ENCODE measurements around the gene USP10.

Gene USP10

GRCh38 chr16:84732674-84733352, 33.0 kb downstream of the USP10 start:
- Histone ChIP-seq H2BK120ac (ENCODE audit: insufficient read depth, low read length, poor library complexity) (peak overlapping the region; percentile 97), H3K9ac (ENCODE audit: low read length) (no peak overlapping the region), H3K4me2 (ENCODE audit: low read length) (no peak overlapping the region), H3K79me1 (ENCODE audit: low read length) (peaks cover 10% of the 10 kb centered on the region), H2BK5ac (ENCODE audit: low read depth, low read length, poor library complexity) (peak overlapping the region; percentile 89), H3K4ac (ENCODE audit: low read depth, low read length) (peak overlapping the region; percentile 99), H3K23ac (ENCODE audit: low read length) (no peak overlapping the region), H2AK5ac (ENCODE audit: low read length) (peak overlapping the region; percentile 79), H3K27me3 (ENCODE audit: insufficient read depth, low read length) (no peaks in the 10 kb centered on the region), H3K36me3 (ENCODE audit: control insufficient read depth in 1 of 2, insufficient read depth in 2 of 2, low read length in 2 of 2) (peaks cover 4 to 11% of the 10 kb centered on the region in 2 experiments), H3K9me3 (ENCODE audit: insufficient read depth, low read depth, low read length) (no peaks in the 10 kb centered on the region), H4K8ac (ENCODE audit: low read depth, low read length) (peak overlapping the region; percentile 85), H3K27ac (ENCODE audit: low read depth, low read length) (peak overlapping the region; percentile 49), H3K4me1 (ENCODE audit: control insufficient read depth in 1 of 2, insufficient read depth in 2 of 2, low read length in 2 of 2) (peaks cover 4 to 5% of the 10 kb centered on the region in 2 experiments), H3K79me2 (ENCODE audit: control insufficient read depth, insufficient read depth, low read length, poor library complexity) (peaks cover 9% of the 10 kb centered on the region), H4K91ac (ENCODE audit: low read depth, low read length) (peak overlapping the region; percentile 95), H3K18ac (ENCODE audit: low read length) (peak overlapping the region; percentile 97), H2BK12ac (ENCODE audit: low read length) (peak overlapping the region; percentile 91), H4K12ac (ENCODE audit: low read depth, low read length) (no peak overlapping the region), H2AFZ (ENCODE audit: insufficient read depth, low read length, poor library complexity) (peak overlapping the region; percentile 90), H3K14ac (ENCODE audit: low read length) (peak overlapping the region; percentile 87), H3K4me3 (ENCODE audit: low read depth, low read length) (no peak overlapping the region)
- peak in 1 of 2 donors; percentile 30 for DNase-seq
- no CpG with 5 or more reads among the region's 9 CpGs for WGBS (ENCODE audit: extremely low coverage, insufficient coverage, insufficient read length)

- peaks cover 7% of the 10 kb centered on the region for H3K79me2 ChIP-seq (ENCODE audit: control insufficient read depth, insufficient read depth, low read length, poor library complexity)
- no CpG with 5 or more reads among the region's 17 CpGs for WGBS (ENCODE audit: extremely low coverage, insufficient coverage, insufficient read length)
- no peak for DNase-seq
- H3K18ac ChIP-seq (ENCODE audit: low read length) = no peak overlapping the region
- H3K4me2 ChIP-seq (ENCODE audit: low read length) = no peak overlapping the region
- no peaks in the 10 kb centered on the region for H3K9me3 ChIP-seq (ENCODE audit: insufficient read depth, low read depth, low read length)
- no peak overlapping the region for H4K12ac ChIP-seq (ENCODE audit: low read depth, low read length)
- no peak overlapping the region for H2AFZ ChIP-seq (ENCODE audit: insufficient read depth, low read length, poor library complexity)
- H2BK120ac ChIP-seq (ENCODE audit: insufficient read depth, low read length, poor library complexity) = no peak overlapping the region
- H4K8ac ChIP-seq (ENCODE audit: low read depth, low read length) = no peak overlapping the region
- H3K27me3 ChIP-seq (ENCODE audit: insufficient read depth, low read length) = no peaks in the 10 kb centered on the region
- no peak overlapping the region for H3K4me3 ChIP-seq (ENCODE audit: low read depth, low read length)
- H3K14ac ChIP-seq (ENCODE audit: low read length) = no peak overlapping the region
- peak overlapping the region; percentile 56 for H3K4ac ChIP-seq (ENCODE audit: low read depth, low read length)
- H4K91ac ChIP-seq (ENCODE audit: low read depth, low read length) = no peak overlapping the region
- H3K9ac ChIP-seq (ENCODE audit: low read length) = no peak overlapping the region
- peaks cover 5 to 8% of the 10 kb centered on the region in 2 experiments for H3K4me1 ChIP-seq (ENCODE audit: control insufficient read depth in 1 of 2, insufficient read depth in 2 of 2, low read length in 2 of 2)
- peaks cover 6% of the 10 kb centered on the region for H3K79me1 ChIP-seq (ENCODE audit: low read length)
- no peak overlapping the region for H2BK5ac ChIP-seq (ENCODE audit: low read depth, low read length, poor library complexity)
- H3K36me3 ChIP-seq (ENCODE audit: control insufficient read depth in 1 of 2, insufficient read depth in 2 of 2, low read length in 2 of 2) = peaks cover 4 to 14% of the 10 kb centered on the region in 2 experiments
- no peak overlapping the region for H2AK5ac ChIP-seq (ENCODE audit: low read length)
- H3K23ac ChIP-seq (ENCODE audit: low read length) = no peak overlapping the region
- H3K27ac ChIP-seq (ENCODE audit: low read depth, low read length) = no peak overlapping the region
- H2BK12ac ChIP-seq (ENCODE audit: low read length) = no peak overlapping the region
Measured at GRCh38 chr16:84735849-84736586, 36.2 kb downstream of the USP10 start.

GRCh38 chr16:84737192-84738011, 37.6 kb downstream of the USP10 start:
- H4K12ac ChIP-seq (ENCODE audit: low read depth, low read length) = no peak overlapping the region
- no peak overlapping the region for H3K14ac ChIP-seq (ENCODE audit: low read length)
- H3K9me3 ChIP-seq (ENCODE audit: insufficient read depth, low read depth, low read length) = no peaks in the 10 kb centered on the region
- no CpG with 5 or more reads among the region's 12 CpGs for WGBS (ENCODE audit: extremely low coverage, insufficient coverage, insufficient read length)
- no peak overlapping the region for H3K23ac ChIP-seq (ENCODE audit: low read length)
- H2AFZ ChIP-seq (ENCODE audit: insufficient read depth, low read length, poor library complexity) = no peak overlapping the region
- peaks cover 5% of the 10 kb centered on the region for H3K79me1 ChIP-seq (ENCODE audit: low read length)
- H3K27me3 ChIP-seq (ENCODE audit: insufficient read depth, low read length) = no peaks in the 10 kb centered on the region
- no peak overlapping the region for H3K4ac ChIP-seq (ENCODE audit: low read depth, low read length)
- no peak overlapping the region for H3K9ac ChIP-seq (ENCODE audit: low read length)
- H3K79me2 ChIP-seq (ENCODE audit: control insufficient read depth, insufficient read depth, low read length, poor library complexity) = peaks cover 7% of the 10 kb centered on the region
- H4K91ac ChIP-seq (ENCODE audit: low read depth, low read length) = no peak overlapping the region
- H3K36me3 ChIP-seq (ENCODE audit: control insufficient read depth in 1 of 2, insufficient read depth in 2 of 2, low read length in 2 of 2) = peaks cover 9 to 20% of the 10 kb centered on the region in 2 experiments
- no peak overlapping the region for H2BK12ac ChIP-seq (ENCODE audit: low read length)
- H2BK120ac ChIP-seq (ENCODE audit: insufficient read depth, low read length, poor library complexity) = no peak overlapping the region
- H3K4me3 ChIP-seq (ENCODE audit: low read depth, low read length) = no peak overlapping the region
- H3K4me2 ChIP-seq (ENCODE audit: low read length) = no peak overlapping the region
- H2AK5ac ChIP-seq (ENCODE audit: low read length) = no peak overlapping the region
- H3K18ac ChIP-seq (ENCODE audit: low read length) = no peak overlapping the region
- no peak overlapping the region for H3K27ac ChIP-seq (ENCODE audit: low read depth, low read length)
- peaks cover 3 to 11% of the 10 kb centered on the region in 2 experiments for H3K4me1 ChIP-seq (ENCODE audit: control insufficient read depth in 1 of 2, insufficient read depth in 2 of 2, low read length in 2 of 2)
- no peak overlapping the region for H4K8ac ChIP-seq (ENCODE audit: low read depth, low read length)
- no peak for DNase-seq
- H2BK5ac ChIP-seq (ENCODE audit: low read depth, low read length, poor library complexity) = no peak overlapping the region

- Histone ChIP-seq H3K4me1 (ENCODE audit: control insufficient read depth in 1 of 2, insufficient read depth in 2 of 2, low read length in 2 of 2) (peaks cover 0 to 9% of the 10 kb centered on the region in 2 experiments), H2BK12ac (ENCODE audit: low read length) (no peak overlapping the region), H3K27me3 (ENCODE audit: insufficient read depth, low read length) (no peaks in the 10 kb centered on the region), H2AFZ (ENCODE audit: insufficient read depth, low read length, poor library complexity) (peak overlapping the region; percentile 24), H3K9ac (ENCODE audit: low read length) (no peak overlapping the region), H3K14ac (ENCODE audit: low read length) (no peak overlapping the region), H4K12ac (ENCODE audit: low read depth, low read length) (no peak overlapping the region), H3K27ac (ENCODE audit: low read depth, low read length) (no peak overlapping the region), H2BK5ac (ENCODE audit: low read depth, low read length, poor library complexity) (no peak overlapping the region), H3K23ac (ENCODE audit: low read length) (no peak overlapping the region), H2BK120ac (ENCODE audit: insufficient read depth, low read length, poor library complexity) (no peak overlapping the region), H3K4me2 (ENCODE audit: low read length) (no peak overlapping the region), H3K36me3 (ENCODE audit: control insufficient read depth in 1 of 2, insufficient read depth in 2 of 2, low read length in 2 of 2) (peaks cover 9 to 21% of the 10 kb centered on the region in 2 experiments), H4K91ac (ENCODE audit: low read depth, low read length) (no peak overlapping the region), H3K9me3 (ENCODE audit: insufficient read depth, low read depth, low read length) (no peaks in the 10 kb centered on the region), H4K8ac (ENCODE audit: low read depth, low read length) (no peak overlapping the region), H3K79me1 (ENCODE audit: low read length) (no peaks in the 10 kb centered on the region), H3K18ac (ENCODE audit: low read length) (no peak overlapping the region), H3K4ac (ENCODE audit: low read depth, low read length) (peak overlapping the region; percentile 2), H3K79me2 (ENCODE audit: control insufficient read depth, insufficient read depth, low read length, poor library complexity) (peaks cover 5% of the 10 kb centered on the region), H2AK5ac (ENCODE audit: low read length) (no peak overlapping the region), H3K4me3 (ENCODE audit: low read depth, low read length) (no peak overlapping the region)
- WGBS (ENCODE audit: extremely low coverage, insufficient coverage, insufficient read length) = no CpG with 5 or more reads among the region's 8 CpGs
- peak; percentile 93 to 98 for DNase-seq
Measured at GRCh38 chr16:84738255-84739038, 38.6 kb downstream of the USP10 start.

Measured in trophoblast cell (in vitro differentiated cells and primary cell).